Esophagus squamous epithelium (tissue), 5 donors: ENCODE data around the gene ARVCF. TPM values are rescaled to one million over a fixed set of nuclear protein-coding genes. Genes with fewer than 3 reads are reported as not detected.

Experiments used
- DNase-seq: peaks from one replicate; lab custom pipeline; 2025; lab: John Stamatoyannopoulos, UW
- H3K27ac ChIP-seq, 4 donors: fragments of 200-600 bp; sonication (generic); one replicate each; pipeline ENCODE4 v1.5.1; 2016 to 2019; ENCODE audit warnings: mild to moderate bottlenecking in 1 of 4
- H3K27me3 ChIP-seq, 4 donors: fragments of 200-600 bp; sonication (generic); 1 replicate in 3 of 4; 2 replicates in 1 of 4; pipeline versions ENCODE4 v1.5.1 to v1.6.0; 2017 to 2021; ENCODE audit warnings: antibody characterized with exemption in 1 of 4
- H3K36me3 ChIP-seq, 3 donors: fragments of 200-600 bp; sonication (generic); one replicate each; pipeline ENCODE4 v1.5.1; 2016 to 2019
- H3K4me1 ChIP-seq, 3 donors: fragments of 200-600 bp; sonication (generic); one replicate each; pipeline ENCODE4 v1.5.1; 2017 to 2019
- H3K4me3 ChIP-seq, 4 donors: fragments of 200-600 bp; sonication (generic); 1 replicate in 3 of 4; 2 replicates in 1 of 4; pipeline ENCODE4 v1.5.1; 2016 to 2019; ENCODE audit warnings: mild to moderate bottlenecking in 2 of 4, moderate library complexity in 1 of 4
- H3K9me3 ChIP-seq, 3 donors: fragments of 200-600 bp; sonication (generic); one replicate each; pipeline ENCODE4 v1.5.1; 2016 to 2019
- POLR2A ChIP-seq, 4 donors: fragments of 450-650 bp; IDR thresholded peaks; one replicate each; pipeline ENCODE4 v1.6.1; 2017; ENCODE audit warnings: antibody characterized with exemption in 4 of 4, mild to moderate bottlenecking in 4 of 4, moderate library complexity in 3 of 4
- WGBS, 2 donors: methylation state at CpG; one replicate each; pipeline ENCODE4 v1.1.5; 2018; 5-methylcytosine and 5-hydroxymethylcytosine counted together
- intact Hi-C: fragments of 100-400 bp; cut with DNase I; formaldehyde crosslinking; loops from one replicate; pipeline ENCODE4 v1.15.0; 2022
- total RNA-seq, 4 donors: library from RNA; depleted of rRNA; stranded (reverse); fragments of >200 nt; gene quantifications; one replicate each; pipeline ENCODE4 v1.1.0, GENCODE V29; 2016
- TF ChIP-seq, protein P1 (sequence below), 6 experiments: fragments of 450-650 bp in 4 of 6; fragments of 200-600 bp in 2 of 6; sonication (generic) in 2 of 6; IDR thresholded peaks; one replicate each; pipeline ENCODE4 v1.5.1; 2016 to 2019; ENCODE audit warnings: antibody characterized with exemption in 6 of 6, mild to moderate bottlenecking in 4 of 6, moderate library complexity in 4 of 6
- donor health status: DM: yes; HTN: yes; CAD: no.

ARVCF gene
- total RNA-seq, 4 donors from 2014 or later = 3.1 to 10.9 (median 7.1) TPM

DNA sequence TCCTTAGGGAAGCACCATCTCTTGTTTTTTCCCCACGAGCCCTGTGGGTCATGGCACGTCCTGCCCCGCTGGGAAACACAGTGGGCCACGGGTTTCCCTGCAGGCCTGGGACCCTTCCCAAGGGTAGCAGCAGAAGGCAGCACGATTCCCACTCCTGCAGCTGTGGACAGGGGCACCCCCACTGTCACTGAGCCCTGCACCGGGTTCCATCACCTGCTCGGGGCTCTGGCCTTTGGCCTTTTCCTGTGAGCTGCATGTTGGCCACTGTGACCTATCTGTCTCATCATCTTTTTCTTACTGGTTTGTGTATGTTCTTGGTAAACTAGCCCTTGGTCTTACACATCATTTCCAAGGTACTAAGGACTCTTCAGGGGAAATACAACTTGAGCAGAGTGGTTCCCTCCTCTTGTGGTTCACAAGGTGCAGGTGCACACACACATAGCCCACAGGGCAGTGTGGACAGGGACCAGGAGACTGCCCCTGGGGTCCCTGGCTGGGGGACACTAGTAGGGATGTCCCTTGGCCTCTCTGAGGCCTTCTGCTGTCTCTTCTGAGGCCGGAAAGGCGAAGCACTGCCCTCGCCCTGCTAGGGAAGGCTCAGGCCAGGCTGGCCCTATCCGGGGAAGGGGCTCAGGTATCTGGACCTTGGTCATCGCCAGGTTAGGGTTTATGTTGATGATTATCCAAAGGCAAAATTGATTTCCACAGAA lies 56.0 kb downstream of the ARVCF start:
- H3K27ac ChIP-seq = peak overlapping the region in 1 of 4 donors; percentile 71
- no peaks in the 10 kb centered on the region for H3K27me3 ChIP-seq
- TF ChIP-seq, protein P1, sequence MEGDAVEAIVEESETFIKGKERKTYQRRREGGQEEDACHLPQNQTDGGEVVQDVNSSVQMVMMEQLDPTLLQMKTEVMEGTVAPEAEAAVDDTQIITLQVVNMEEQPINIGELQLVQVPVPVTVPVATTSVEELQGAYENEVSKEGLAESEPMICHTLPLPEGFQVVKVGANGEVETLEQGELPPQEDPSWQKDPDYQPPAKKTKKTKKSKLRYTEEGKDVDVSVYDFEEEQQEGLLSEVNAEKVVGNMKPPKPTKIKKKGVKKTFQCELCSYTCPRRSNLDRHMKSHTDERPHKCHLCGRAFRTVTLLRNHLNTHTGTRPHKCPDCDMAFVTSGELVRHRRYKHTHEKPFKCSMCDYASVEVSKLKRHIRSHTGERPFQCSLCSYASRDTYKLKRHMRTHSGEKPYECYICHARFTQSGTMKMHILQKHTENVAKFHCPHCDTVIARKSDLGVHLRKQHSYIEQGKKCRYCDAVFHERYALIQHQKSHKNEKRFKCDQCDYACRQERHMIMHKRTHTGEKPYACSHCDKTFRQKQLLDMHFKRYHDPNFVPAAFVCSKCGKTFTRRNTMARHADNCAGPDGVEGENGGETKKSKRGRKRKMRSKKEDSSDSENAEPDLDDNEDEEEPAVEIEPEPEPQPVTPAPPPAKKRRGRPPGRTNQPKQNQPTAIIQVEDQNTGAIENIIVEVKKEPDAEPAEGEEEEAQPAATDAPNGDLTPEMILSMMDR (IDR thresholded peaks at IDR 0.05) = no peak
- no peak for TF ChIP-seq POLR2A (IDR thresholded peaks at IDR 0.05)
- no peaks in the 10 kb centered on the region for H3K9me3 ChIP-seq
- H3K4me3 ChIP-seq = no peak overlapping the region
- DNase-seq = no peak
- H3K36me3 ChIP-seq = peaks cover 0 to 22% (median 14%) of the 10 kb centered on the region in 3 donors
- 79 to 82% methylated on average over 7 to 9 of the region's 12 CpGs for WGBS, 2 donors
- H3K4me1 ChIP-seq = peaks cover 29 to 83% (median 37%) of the 10 kb centered on the region in 3 donors
- intact Hi-C loops = loop anchor here (5.0 kb wide), 1 partner anchor 62 kb away; the partner anchor contains the start of gene TANGO2

- intact Hi-C loops = loop anchor here (5.0 kb wide), 1 partner anchor 62 kb away; the partner anchor contains the start of gene TANGO2
- H3K36me3 ChIP-seq = peaks cover 0 to 14% (median 12%) of the 10 kb centered on the region in 3 donors
- TF ChIP-seq POLR2A (IDR thresholded peaks at IDR 0.05) = no peak
- TF ChIP-seq, protein P1 (IDR thresholded peaks at IDR 0.05) = no peak
- peak overlapping the region; percentile 50 to 79 (median 64) for H3K27ac ChIP-seq
- no peaks in the 10 kb centered on the region for H3K9me3 ChIP-seq
- DNase-seq = no peak
- no peaks in the 10 kb centered on the region for H3K27me3 ChIP-seq
- H3K4me3 ChIP-seq = peak overlapping the region; percentile 4 to 60 (median 38)
- 27 to 59% methylated on average over 1 to 7 of the region's 13 CpGs for WGBS, 2 donors
- H3K4me1 ChIP-seq = peaks cover 32 to 83% (median 43%) of the 10 kb centered on the region in 3 donors
Measured at GRCh38 chr22:19959587-19960490, 56.8 kb downstream of the ARVCF start.

GRCh38 chr22:19959043-19959586 lies 57.5 kb downstream of the ARVCF start:
- Histone ChIP-seq H3K27me3 (no peaks in the 10 kb centered on the region), H3K9me3 (no peaks in the 10 kb centered on the region), H3K4me3 (peak overlapping the region; percentile 4 to 60 (median 38)), H3K36me3 (peaks cover 0 to 7% (median 4%) of the 10 kb centered on the region in 3 donors), H3K4me1 (peaks cover 28 to 81% (median 43%) of the 10 kb centered on the region in 3 donors), H3K27ac (peak overlapping the region; percentile 50 to 79 (median 64))
- no peak for TF ChIP-seq POLR2A (IDR thresholded peaks at IDR 0.05)
- TF ChIP-seq, protein P1 (IDR thresholded peaks at IDR 0.05) = no peak
- 14 to 16% methylated on average over 10 to 12 of the region's 30 CpGs for WGBS, 2 donors
- intact Hi-C loops = no loop called here
- DNase-seq = no peak

DNA sequence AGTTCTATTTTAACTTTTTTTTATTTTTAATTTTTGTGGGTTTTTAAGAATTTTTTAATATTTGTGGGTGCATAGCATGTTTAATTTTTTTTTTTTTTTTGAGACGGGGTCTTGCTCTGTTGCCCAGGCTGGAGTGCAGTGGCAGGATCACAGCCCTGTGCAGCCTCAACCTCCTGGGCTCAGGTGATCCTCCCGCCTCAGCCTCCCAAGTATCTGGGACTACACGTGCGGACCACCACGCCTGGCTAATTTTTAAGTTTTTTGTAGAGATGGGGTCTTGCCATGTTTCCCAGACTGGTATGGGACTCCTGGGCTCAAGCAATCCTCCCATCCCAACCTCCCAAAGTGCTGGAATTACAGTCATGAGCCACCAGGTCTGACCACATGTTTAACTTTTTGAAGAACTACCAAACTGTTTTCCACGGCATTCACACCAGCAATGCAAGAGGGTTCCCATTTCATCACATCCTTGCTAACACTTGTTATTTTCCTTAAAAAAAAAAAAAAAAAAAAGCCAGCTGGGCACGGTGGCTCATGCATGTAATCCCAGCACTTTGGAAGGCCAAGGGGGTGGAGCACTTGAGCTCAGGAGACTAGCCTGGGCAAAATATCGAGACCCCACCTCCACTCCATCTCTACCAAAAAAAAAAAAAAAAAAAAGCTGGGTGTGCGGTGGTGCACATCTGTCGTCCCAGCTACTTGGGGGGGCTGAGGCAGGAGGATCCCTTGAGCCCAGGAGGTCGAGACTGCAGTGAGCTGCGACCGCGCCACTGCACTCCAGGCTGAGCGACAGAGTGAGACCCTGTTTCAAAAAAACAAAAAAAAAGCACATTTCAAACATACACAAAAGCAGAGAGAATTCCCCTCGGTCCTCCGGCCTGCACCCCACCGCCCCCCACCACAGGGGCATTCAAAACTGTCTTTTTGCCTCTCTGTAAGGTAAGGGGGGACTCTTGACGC lies 58.3 kb downstream of the ARVCF start:
- intact Hi-C loops = no loop called here
- H3K4me1 ChIP-seq = peaks cover 29 to 81% (median 48%) of the 10 kb centered on the region in 3 donors
- peak overlapping the region in 3 of 4 donors; percentile 38 to 60 (median 39) for H3K4me3 ChIP-seq
- WGBS, 2 donors = 54 to 64% methylated on average over 16 to 17 of the region's 19 CpGs
- TF ChIP-seq POLR2A (IDR thresholded peaks at IDR 0.05) = no peak
- TF ChIP-seq, protein P1 (IDR thresholded peaks at IDR 0.05) = no peak
- no peaks in the 10 kb centered on the region for H3K27me3 ChIP-seq
- no peak for DNase-seq
- no peaks in the 10 kb centered on the region for H3K9me3 ChIP-seq
- peak overlapping the region; percentile 50 to 79 (median 64) for H3K27ac ChIP-seq
- no peaks in the 10 kb centered on the region for H3K36me3 ChIP-seq
